HFFc6 (cell line): Measurements from ENCODE around the gene PRTN3. TPM values are rescaled to one million over a fixed set of nuclear protein-coding genes. Genes with fewer than 3 reads are reported as not detected.

Experiments
- DNase-seq: peaks from one replicate; pipeline ENCODE4 v3.0.0-alpha.2; 2018
- H3K27ac Mint-ChIP-seq: 2 replicates; pipeline ENCODE4 v1.8.0; 2020; ENCODE audit warnings: mild to moderate bottlenecking, mixed read lengths
- H3K27me3 Mint-ChIP-seq: 2 replicates; pipeline ENCODE4 v1.8.0; 2021; ENCODE audit warnings: mild to moderate bottlenecking, moderate library complexity, mixed read lengths; ENCODE audit not compliant: insufficient read depth
- H3K36me3 Mint-ChIP-seq: 2 replicates; pipeline ENCODE4 v1.8.0; 2021; ENCODE audit warnings: low read depth, mixed read lengths
- H3K4me1 Mint-ChIP-seq: 2 replicates; pipeline ENCODE4 v1.8.0; 2020; ENCODE audit warnings: low read depth, mixed read lengths
- H3K4me3 Mint-ChIP-seq: 2 replicates; pipeline ENCODE4 v1.8.0; 2020; ENCODE audit warnings: mild to moderate bottlenecking, moderate library complexity, mixed read lengths
- H3K9me3 Mint-ChIP-seq: 2 replicates; pipeline ENCODE4 v1.8.0; 2020; ENCODE audit warnings: mild to moderate bottlenecking, mixed read lengths
- CTCF ChIP-seq: fragments of 200-600 bp; sonication (generic); IDR thresholded peaks from 2 replicates; pipeline ENCODE4 v1.5.0; 2021; ENCODE audit warnings: antibody characterized with exemption, mild to moderate bottlenecking
- long read RNA-seq: library from polyadenylated mRNA; unstranded; transcript quantifications from one replicate; pipeline ENCODE4 v2.0.0, GENCODE V29; 2019
- total RNA-seq, 6 experiments: library from RNA; stranded (reverse); fragmentation: NEBNext Ultra II Directional; extraction: Animal tissue kit (Norgen Biotek cat#: 25700); gene quantifications; 2 replicates in 1 of 6; 3 replicates in 5 of 6; pipeline ENCODE4 v1.2.3, GENCODE V29; 2021

The PRTN3 gene, protein sequence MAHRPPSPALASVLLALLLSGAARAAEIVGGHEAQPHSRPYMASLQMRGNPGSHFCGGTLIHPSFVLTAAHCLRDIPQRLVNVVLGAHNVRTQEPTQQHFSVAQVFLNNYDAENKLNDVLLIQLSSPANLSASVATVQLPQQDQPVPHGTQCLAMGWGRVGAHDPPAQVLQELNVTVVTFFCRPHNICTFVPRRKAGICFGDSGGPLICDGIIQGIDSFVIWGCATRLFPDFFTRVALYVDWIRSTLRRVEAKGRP
- total RNA-seq = not detected
- long read RNA-seq = 0 reads

GRCh38 chr19:840519-841206 is at the start of gene PRTN3:
Gene PRTN3, plus strand, starts transcription at chr19:840999. Its CDS starts 10 bp downstream, at chr19:841009.
- no peak within 1 kb of the TSS for H3K4me3 Mint-ChIP-seq
- no peak for DNase-seq
- peaks cover 5% of the 10 kb centered on the region; the same call in 1 of the 2 replicates for H3K36me3 Mint-ChIP-seq
- no peak for TF ChIP-seq CTCF
- no peaks in the 10 kb centered on the region for H3K4me1 Mint-ChIP-seq
- peaks cover 20% of the 10 kb centered on the region for H3K27me3 Mint-ChIP-seq
- H3K27ac Mint-ChIP-seq = no peak within 1 kb of the TSS
- peaks cover 4% of the 10 kb centered on the region; the same call in 1 of the 2 replicates for H3K9me3 Mint-ChIP-seq

- no peak for DNase-seq
- no peak for TF ChIP-seq CTCF
- H3K4me1 Mint-ChIP-seq = peaks cover 12% of the 10 kb centered on the region
- H3K4me3 Mint-ChIP-seq = no peak overlapping the region
- no peaks in the 10 kb centered on the region for H3K9me3 Mint-ChIP-seq
- no peak overlapping the region for H3K27ac Mint-ChIP-seq
- H3K36me3 Mint-ChIP-seq = no peaks in the 10 kb centered on the region
- H3K27me3 Mint-ChIP-seq = no peaks in the 10 kb centered on the region
Measured at GRCh38 chr19:791007-791566, 49.7 kb upstream of the PRTN3 start.

GRCh38 chr19:791567-792305 is 49.1 kb upstream of the PRTN3 start:
- H3K36me3 Mint-ChIP-seq = no peaks in the 10 kb centered on the region
- peaks cover 16% of the 10 kb centered on the region for H3K4me1 Mint-ChIP-seq
- no peaks in the 10 kb centered on the region for H3K27me3 Mint-ChIP-seq
- TF ChIP-seq CTCF = no peak
- no peak for DNase-seq
- H3K9me3 Mint-ChIP-seq = no peaks in the 10 kb centered on the region
- no peak overlapping the region for H3K27ac Mint-ChIP-seq
- no peak overlapping the region for H3K4me3 Mint-ChIP-seq

DNA sequence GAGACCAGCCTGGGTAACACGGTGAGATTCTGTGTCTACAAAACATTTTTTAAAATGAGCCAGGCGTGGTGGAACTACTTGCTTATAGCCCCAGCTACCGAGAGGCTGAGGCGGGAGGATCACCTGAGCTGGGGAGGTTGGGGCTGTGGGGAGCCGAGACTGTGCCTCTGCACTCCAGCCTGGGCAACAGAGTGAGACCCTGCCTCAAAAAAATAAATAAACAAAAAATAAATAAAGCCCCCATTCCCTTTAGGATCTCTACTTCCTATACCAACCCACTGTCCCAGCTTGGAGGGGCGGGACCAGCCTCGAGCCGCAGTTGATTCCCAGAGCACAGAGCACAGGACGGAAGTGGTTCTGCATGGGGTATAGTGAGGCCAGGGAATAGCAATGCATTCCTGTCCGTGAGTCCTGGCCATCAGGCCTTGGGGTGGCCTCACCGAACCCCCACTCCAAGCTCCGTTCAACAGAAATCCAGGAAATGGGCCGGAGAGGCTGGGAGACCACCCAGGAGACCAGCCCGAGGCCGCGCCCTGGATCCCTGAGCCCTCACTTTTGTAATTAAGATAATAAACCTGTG is 48.4 kb upstream of the PRTN3 start:
- Mint-ChIP-seq H3K4me3 (no peak overlapping the region), H3K27ac (no peak overlapping the region)
- TF ChIP-seq CTCF = no peak

DNA sequence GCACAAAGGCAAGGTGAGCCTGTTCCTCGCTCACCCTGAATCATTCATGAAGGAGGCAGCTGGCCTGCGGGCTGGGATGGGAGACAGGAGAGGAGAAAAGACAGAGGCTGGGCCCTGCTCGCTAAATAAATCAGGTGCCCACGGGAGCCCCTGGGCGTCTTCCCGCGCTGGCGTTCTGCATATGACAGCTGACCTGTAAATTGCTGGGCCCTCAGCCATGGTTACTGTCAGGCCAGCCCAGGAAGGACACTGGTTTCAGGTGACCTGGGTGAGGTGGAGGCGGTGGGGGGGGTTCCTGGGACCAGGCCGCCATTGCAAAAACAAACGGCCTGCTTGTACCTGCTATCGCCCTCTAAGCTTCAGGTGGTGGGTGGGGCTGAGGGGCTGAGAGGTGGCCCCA is 47.0 kb upstream of the PRTN3 start:
- Mint-ChIP-seq H3K4me3 (no peak overlapping the region), H3K27me3 (peaks cover 2% of the 10 kb centered on the region; the same call in 1 of the 2 replicates), H3K36me3 (peaks cover 6% of the 10 kb centered on the region), H3K9me3 (no peaks in the 10 kb centered on the region), H3K27ac (no peak overlapping the region), H3K4me1 (peaks cover 17% of the 10 kb centered on the region)
- DNase-seq = no peak
- no peak for TF ChIP-seq CTCF

More for the DNA sequence above, 48.4 kb upstream of the PRTN3 start:
- no peaks in the 10 kb centered on the region for H3K9me3 Mint-ChIP-seq
- H3K4me1 Mint-ChIP-seq = peaks cover 17% of the 10 kb centered on the region
- DNase-seq = no peak
- no peaks in the 10 kb centered on the region for H3K27me3 Mint-ChIP-seq
- no peaks in the 10 kb centered on the region for H3K36me3 Mint-ChIP-seq
